Measurements from ENCODE around the gene ADK. TPM values are rescaled to one million over a fixed set of nuclear protein-coding genes. Genes with fewer than 3 reads are reported as not detected.

The ADK gene
- total and polyA plus RNA-seq, 2 donors (not counting 3 experiments of a cell fraction or from before 2014, with no cell fraction given), result 11.7 to 46.5 TPM

DNA sequence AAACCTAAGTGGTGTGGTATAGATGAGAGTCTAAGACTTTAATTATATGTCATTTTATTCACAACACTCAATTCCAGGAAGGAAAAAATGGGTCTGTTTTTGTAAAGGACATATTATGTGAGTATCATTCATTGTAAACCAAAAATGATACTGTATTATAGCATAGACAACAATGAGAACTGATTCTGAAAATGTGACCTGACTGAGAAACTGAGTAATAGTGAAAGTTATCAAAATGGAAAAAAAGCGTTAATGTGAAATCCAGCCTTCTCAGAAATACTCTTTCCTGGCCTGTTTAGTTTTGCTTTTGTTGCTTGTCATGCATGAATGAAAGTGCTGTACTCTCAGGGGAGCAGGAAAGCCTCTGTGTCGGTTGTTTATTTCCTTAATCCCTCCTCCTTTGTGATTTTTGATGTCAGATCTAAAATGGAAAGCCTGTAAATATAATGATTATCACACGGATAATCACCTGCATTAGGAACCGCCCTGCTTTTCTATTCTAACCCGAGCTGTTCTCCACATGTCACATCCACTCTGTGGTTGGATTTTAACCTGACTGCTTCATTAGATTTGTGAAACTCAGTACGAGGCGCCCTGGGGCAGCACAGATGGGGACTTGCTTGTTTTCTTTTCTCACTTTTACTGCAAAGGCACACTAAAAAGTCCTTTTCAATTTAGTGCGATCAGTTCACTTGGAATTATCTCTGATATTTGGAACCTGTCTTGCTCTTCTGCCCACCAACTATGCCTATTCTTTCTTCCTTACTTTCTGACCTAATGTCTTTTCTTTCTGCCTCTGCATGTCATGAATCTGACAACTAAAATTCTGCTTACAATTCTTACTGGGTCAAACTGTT lies 434.4 kb downstream of the ADK start:
- Histone ChIP-seq H3K4me2 (ENCODE audit: insufficient read depth, low read length) (peak overlapping the region; percentile 12), H3K36me3 (ENCODE audit: control insufficient read depth in 2 of 2, extremely low read depth in 1 of 2, insufficient read depth in 2 of 2, low read length in 2 of 2) (no peaks in the 10 kb centered on the region), H3K4me1 (ENCODE audit: control insufficient read depth, extremely low read depth, insufficient read depth, low read length) (peaks cover 16% of the 10 kb centered on the region), H3K4me3 (replicated peaks in 1 of 3; ENCODE audit: insufficient read depth in 1 of 3, low read depth in 1 of 3, low read length in 3 of 3) (no peak overlapping the region), H3K9me3 (replicated peaks; ENCODE audit: control insufficient read depth, insufficient read depth, low read length) (no peaks in the 10 kb centered on the region), H3K27ac (ENCODE audit: insufficient read depth, low read depth, low read length) (no peak overlapping the region), H3K27me3 (ENCODE audit: control insufficient read depth in 2 of 2, insufficient read depth in 2 of 2, low read length in 2 of 2) (no peaks in the 10 kb centered on the region), H3K9ac (replicated peaks; ENCODE audit: extremely low read depth, insufficient read depth, low read length) (no peak overlapping the region), H3K9me1 (replicated peaks; ENCODE audit: control insufficient read depth, extremely low read depth, insufficient read depth, low read length) (no peaks in the 10 kb centered on the region), H2AFZ (ENCODE audit: low read depth, low read length) (no peak overlapping the region), H4K20me1 (replicated peaks; ENCODE audit: control insufficient read depth, extremely low read depth, insufficient read depth, low read length) (no peaks in the 10 kb centered on the region), H3K79me2 (ENCODE audit: control insufficient read depth, insufficient read depth, low read length) (no peaks in the 10 kb centered on the region)
- TF ChIP-seq FOS (IDR thresholded peaks at IDR 0.05; ENCODE audit: borderline replicate concordance, insufficient read depth, low read length) (no peak), EZH2 (IDR thresholded peaks at IDR 0.05; ENCODE audit: borderline replicate concordance, low read depth, low read length, severe bottlenecking) (no peak), POLR2AphosphoS5 (IDR thresholded peaks at IDR 0.05; ENCODE audit: insufficient read depth, low read depth, low read length) (no peak)
- CTCF ChIA-PET, result no interaction called here
- POLR2A ChIA-PET, result no interaction called here
- no TSS peak for BruUV-seq (replicated peaks)
- DNase-seq (ENCODE audit: low read depth, low spot score) (peak; percentile 62), FAIRE-seq (no peak)
- dilution Hi-C loops (cut with MboI; ENCODE audit: extremely low pct_ligation_motif_present, low sequenced_read_pairs), result no loop called here
- intact Hi-C loops (cut with micrococcal nuclease), result loop anchor here (5.0 kb wide), 1 partner anchor 318 kb away; no protein-coding TSS in a partner anchor

- FAIRE-seq (no peak), DNase-seq (ENCODE audit: low read depth, low spot score) (peak; percentile 39)
- Histone ChIP-seq H3K27ac (ENCODE audit: insufficient read depth, low read depth, low read length) (no peak overlapping the region), H4K20me1 (replicated peaks; ENCODE audit: control insufficient read depth, extremely low read depth, insufficient read depth, low read length) (no peaks in the 10 kb centered on the region), H3K79me2 (ENCODE audit: control insufficient read depth, insufficient read depth, low read length) (no peaks in the 10 kb centered on the region), H3K4me1 (ENCODE audit: control insufficient read depth, extremely low read depth, insufficient read depth, low read length) (peaks cover 16% of the 10 kb centered on the region), H3K9me1 (replicated peaks; ENCODE audit: control insufficient read depth, extremely low read depth, insufficient read depth, low read length) (no peaks in the 10 kb centered on the region), H3K4me3 (replicated peaks in 1 of 3; ENCODE audit: insufficient read depth in 1 of 3, low read depth in 1 of 3, low read length in 3 of 3) (no peak overlapping the region), H2AFZ (ENCODE audit: low read depth, low read length) (no peak overlapping the region), H3K9ac (replicated peaks; ENCODE audit: extremely low read depth, insufficient read depth, low read length) (no peak overlapping the region), H3K36me3 (ENCODE audit: control insufficient read depth in 2 of 2, extremely low read depth in 1 of 2, insufficient read depth in 2 of 2, low read length in 2 of 2) (no peaks in the 10 kb centered on the region), H3K27me3 (ENCODE audit: control insufficient read depth in 2 of 2, insufficient read depth in 2 of 2, low read length in 2 of 2) (no peaks in the 10 kb centered on the region), H3K4me2 (ENCODE audit: insufficient read depth, low read length) (no peak overlapping the region), H3K9me3 (replicated peaks; ENCODE audit: control insufficient read depth, insufficient read depth, low read length) (no peaks in the 10 kb centered on the region)
- intact Hi-C loops (cut with micrococcal nuclease) (loop anchor here (5.0 kb wide), 1 partner anchor 319 kb away; no protein-coding TSS in a partner anchor), dilution Hi-C loops (cut with MboI; ENCODE audit: extremely low pct_ligation_motif_present, low sequenced_read_pairs) (no loop called here)
- TF ChIP-seq CTCF (IDR thresholded peaks at IDR 0.05; ENCODE audit: extremely low read depth in 1 of 2, insufficient read depth in 1 of 2, low read depth in 1 of 2, low read length in 2 of 2), result no peak
- TF ChIP-seq MYC (IDR thresholded peaks at IDR 0.05; ENCODE audit: low read depth, low read length), result no peak
- no peak for TF ChIP-seq POLR2A (IDR thresholded peaks at IDR 0.05; ENCODE audit: low read depth, low read length)
- no peak for TF ChIP-seq GATA2 (IDR thresholded peaks at IDR 0.05; ENCODE audit: insufficient read depth, insufficient read length, low read depth, low read length)
- POLR2A ChIA-PET, result no interaction called here
- no TSS peak for BruUV-seq (replicated peaks)
- CTCF ChIA-PET, result no interaction called here
Observed at GRCh38 chr10:74586088-74586585, 435.1 kb downstream of the ADK start.

Measured in endothelial cell of umbilical vein (primary cell).